GM12872 (cell line): Measurements from ENCODE around the gene CALN1.
A peak's percentile ranks its signal among the peaks of the same experiment; 100 is the strongest.

ENCODE experiments used
- TF ChIP-seq, protein P1 (sequence below): IDR thresholded peaks from 3 replicates; pipeline ENCODE4 v1.5.1; 2011; ENCODE audit warnings: low read depth, mild to moderate bottlenecking, low read length, moderate library complexity; ENCODE audit not compliant: insufficient read depth

CALN1 gene

GRCh38 chr7:71768450-71768849 lies 643.7 kb downstream of the CALN1 start:
- TF ChIP-seq, protein P1, sequence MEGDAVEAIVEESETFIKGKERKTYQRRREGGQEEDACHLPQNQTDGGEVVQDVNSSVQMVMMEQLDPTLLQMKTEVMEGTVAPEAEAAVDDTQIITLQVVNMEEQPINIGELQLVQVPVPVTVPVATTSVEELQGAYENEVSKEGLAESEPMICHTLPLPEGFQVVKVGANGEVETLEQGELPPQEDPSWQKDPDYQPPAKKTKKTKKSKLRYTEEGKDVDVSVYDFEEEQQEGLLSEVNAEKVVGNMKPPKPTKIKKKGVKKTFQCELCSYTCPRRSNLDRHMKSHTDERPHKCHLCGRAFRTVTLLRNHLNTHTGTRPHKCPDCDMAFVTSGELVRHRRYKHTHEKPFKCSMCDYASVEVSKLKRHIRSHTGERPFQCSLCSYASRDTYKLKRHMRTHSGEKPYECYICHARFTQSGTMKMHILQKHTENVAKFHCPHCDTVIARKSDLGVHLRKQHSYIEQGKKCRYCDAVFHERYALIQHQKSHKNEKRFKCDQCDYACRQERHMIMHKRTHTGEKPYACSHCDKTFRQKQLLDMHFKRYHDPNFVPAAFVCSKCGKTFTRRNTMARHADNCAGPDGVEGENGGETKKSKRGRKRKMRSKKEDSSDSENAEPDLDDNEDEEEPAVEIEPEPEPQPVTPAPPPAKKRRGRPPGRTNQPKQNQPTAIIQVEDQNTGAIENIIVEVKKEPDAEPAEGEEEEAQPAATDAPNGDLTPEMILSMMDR = no peak

DNA sequence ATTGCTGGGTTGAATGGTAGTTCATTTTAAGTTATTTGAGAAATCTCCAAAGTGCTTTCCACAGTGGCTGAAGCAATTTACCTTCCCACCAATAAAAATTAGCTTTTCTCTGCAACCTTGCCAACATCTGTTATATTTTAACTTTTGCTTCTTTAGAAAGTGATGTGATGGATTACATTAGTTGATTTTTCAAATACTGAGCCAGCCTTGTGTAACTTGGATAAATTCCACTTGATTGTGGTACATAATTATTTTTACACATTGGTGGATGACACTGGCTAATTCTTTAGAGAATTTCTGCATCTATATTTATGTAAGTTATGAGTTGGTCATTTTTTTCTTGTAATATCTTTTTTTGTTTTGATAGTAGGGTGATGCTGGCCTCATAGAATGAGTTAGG lies 646.1 kb downstream of the CALN1 start:
- TF ChIP-seq, protein P1 = no peak

- TF ChIP-seq, protein P1 = no peak
Measured at GRCh38 chr7:71761336-71761735, 650.8 kb downstream of the CALN1 start.

- TF ChIP-seq, protein P1 = no peak
Measured at GRCh38 chr7:71754828-71755227, 657.3 kb downstream of the CALN1 start.

- TF ChIP-seq, protein P1 = no peak
Measured at GRCh38 chr7:71753956-71754664, 658.0 kb downstream of the CALN1 start.

DNA sequence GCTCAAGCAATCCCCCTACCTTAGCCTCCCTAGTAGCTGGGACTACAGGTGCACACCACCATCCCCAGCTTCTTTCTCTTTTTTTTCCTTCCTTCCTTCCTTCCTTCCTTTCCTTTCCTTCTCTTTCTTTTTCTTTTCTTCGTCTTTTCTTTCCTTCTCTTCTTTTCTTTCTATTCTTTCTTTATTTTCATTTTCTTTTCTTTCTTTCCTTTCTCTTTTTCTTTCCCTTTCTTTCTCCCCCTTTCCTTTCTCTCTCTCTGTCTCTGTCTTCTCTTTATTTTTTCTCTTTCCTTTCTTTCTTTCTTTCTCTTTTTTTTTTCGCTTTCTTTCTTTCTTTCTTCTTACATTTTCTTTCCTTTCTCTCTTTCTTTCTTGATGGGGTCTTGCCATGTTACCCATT lies 658.9 kb downstream of the CALN1 start:
- TF ChIP-seq, protein P1 = no peak

- TF ChIP-seq, protein P1 = peak; percentile 22; the same call in 1 of the 3 replicates
Measured at GRCh38 chr7:71752171-71752935, 659.8 kb downstream of the CALN1 start.
